ENCODE data around the gene C1orf167.

Gene C1orf167

DNA sequence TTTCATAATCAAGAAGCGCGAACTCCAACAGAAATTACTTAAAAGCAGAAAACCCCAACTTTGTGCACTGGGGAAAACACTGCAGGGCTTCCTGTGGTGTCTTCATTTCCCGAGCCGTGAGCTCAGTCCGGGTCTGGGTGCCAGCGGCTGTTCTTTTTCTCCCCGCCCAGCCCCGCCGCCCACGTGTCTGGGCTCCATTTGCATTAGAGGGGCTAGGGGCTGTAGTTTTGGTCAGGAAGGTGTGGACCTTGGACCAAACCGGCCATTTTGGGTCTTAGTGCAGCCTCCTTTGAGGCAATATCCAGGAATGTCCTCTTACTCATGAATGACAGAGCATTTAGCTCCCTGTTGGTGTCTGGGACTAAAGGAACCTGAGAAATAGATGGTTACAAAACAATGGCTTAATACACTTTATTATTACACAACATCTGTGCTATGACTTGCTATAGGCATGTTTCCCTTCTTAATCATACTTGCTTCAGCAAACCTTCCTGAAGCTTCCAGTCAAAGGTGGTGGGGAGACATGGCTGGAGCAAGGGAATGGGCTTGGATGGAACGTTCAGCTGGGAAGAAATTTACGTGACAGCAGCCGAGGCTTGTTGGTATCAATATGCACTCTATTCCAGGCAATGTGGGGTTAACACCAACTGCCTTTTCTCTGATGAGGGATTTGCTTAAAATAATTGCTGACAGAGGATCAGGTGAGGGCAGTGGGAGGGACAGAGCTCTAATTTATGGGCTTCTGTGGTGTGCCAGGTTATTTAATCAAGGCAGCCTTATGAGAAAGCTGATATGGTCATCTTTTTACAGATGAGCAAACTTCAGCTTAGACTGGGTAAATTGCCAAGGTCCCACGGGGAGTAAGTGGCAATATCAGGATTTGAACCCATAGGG is 25.0 kb upstream of the C1orf167 start:
- no peak for DNase-seq (ENCODE audit: low spot score)

DNA sequence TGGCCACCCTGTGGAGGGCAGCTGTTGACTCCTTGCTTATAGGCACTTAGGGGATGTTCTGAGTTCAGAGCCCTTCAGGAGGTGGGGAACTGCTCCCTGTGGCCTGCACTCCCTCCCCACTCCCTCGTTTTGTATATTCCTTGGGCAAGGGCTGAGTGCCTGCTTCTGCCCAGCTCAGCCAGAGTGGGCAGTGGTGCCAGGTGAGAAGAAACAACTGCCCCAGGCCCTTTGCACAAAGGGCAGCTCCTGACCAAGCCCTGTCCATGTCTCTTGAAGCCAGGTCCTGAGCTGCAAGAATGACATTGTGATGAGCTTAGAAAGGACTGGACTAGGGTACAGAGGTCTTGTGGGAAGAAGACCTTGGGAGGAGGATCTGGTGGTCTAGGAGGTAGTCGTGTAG is 23.9 kb upstream of the C1orf167 start:
- DNase-seq (ENCODE audit: low spot score): no peak

DNA sequence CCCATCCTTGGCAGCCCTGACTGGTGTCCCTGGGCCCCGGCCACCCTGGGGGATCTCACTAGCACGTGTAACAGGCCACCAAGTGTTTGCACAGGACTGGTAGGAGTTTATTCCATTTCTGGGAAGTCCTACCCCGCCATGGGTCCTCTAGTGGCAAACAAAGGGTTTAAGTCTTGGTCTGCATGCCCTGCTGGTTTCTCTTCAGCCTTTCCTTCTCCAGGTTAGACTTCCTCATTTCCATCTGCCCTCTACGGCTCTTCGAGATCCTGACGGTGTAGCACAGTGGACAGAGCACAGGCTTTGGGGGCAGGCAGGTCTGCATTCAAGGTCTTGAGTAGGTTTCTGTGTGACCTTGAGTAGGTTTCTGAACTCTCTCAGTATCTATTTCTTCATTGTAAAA is 23.2 kb upstream of the C1orf167 start:
- DNase-seq (ENCODE audit: low spot score): no peak

DNA sequence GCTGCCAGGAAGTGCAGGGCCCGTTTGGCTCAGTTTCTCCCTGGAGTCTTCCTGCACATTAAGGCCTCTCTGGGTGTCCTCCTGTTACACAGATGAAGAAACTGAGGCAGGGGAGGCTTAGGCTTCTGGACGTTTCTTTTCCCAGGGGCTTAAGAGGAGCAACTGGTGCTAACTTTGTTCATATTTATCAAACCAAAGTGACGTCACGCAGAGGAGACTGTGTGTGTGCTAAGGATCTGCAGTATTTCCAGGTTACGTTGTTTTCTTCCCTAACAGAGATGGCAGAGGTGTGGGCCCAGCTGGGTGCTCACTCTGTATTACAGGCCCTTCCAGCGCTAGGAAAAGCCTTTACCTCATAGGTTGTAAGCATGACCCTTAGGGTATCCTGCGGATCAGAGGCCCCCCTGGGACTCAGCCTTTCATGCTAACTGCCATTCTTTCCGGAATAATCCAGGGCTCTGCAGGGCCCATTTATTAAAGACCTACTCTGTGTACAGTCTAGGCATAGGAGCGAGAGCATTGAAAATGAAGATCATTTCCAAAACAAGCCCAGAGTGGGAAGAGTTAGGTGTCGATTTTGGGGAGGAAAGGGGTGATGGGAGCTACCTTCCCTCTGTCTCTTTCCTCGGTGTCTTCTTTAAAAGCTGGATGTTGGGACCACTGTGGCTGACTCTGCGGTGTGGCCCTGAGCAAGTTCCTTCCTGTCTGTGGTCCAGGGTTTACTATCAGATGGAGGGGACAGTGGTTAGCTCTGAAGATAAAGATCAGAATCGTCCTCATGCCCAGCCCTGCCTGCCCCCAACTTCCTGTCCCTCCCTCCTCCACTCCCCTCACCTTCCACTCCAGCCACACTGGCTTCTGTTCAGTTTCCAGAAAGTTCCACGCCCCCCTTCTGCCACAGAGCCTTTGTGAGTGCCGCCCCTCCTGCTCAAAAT is 21.5 kb upstream of the C1orf167 start:
- no peak for DNase-seq (ENCODE audit: low spot score)

- DNase-seq (ENCODE audit: low spot score): no peak
These were observed 20.5 kb upstream of the C1orf167 start for GRCh38 chr1:11741482-11741881.

- DNase-seq (ENCODE audit: low spot score): no peak
These were observed 20.0 kb upstream of the C1orf167 start for GRCh38 chr1:11741919-11742558.

DNA sequence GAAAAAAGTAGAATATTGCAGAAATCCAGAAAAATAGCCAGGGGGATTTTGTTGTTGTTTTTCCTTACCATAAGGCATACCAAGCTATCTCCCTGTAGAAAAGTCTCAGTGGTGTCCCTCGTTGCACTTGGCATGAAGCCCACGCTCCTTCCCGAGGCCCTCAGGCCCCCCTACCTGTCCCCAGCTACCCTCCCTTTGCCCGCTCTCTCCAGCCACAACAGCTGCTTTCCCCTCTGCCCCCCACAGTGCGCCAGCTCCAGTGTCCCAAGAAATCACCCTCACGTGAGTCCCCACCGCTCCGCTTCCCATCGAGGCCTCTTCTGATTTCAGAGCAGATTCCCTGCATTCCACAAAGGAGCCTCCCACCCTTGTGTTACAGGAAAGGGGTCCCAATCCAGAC is 17.7 kb upstream of the C1orf167 start:
- no peak for DNase-seq (ENCODE audit: low spot score)

- no peak for DNase-seq (ENCODE audit: low spot score)
These were observed 15.9 kb upstream of the C1orf167 start for GRCh38 chr1:11746092-11746491.

DNA sequence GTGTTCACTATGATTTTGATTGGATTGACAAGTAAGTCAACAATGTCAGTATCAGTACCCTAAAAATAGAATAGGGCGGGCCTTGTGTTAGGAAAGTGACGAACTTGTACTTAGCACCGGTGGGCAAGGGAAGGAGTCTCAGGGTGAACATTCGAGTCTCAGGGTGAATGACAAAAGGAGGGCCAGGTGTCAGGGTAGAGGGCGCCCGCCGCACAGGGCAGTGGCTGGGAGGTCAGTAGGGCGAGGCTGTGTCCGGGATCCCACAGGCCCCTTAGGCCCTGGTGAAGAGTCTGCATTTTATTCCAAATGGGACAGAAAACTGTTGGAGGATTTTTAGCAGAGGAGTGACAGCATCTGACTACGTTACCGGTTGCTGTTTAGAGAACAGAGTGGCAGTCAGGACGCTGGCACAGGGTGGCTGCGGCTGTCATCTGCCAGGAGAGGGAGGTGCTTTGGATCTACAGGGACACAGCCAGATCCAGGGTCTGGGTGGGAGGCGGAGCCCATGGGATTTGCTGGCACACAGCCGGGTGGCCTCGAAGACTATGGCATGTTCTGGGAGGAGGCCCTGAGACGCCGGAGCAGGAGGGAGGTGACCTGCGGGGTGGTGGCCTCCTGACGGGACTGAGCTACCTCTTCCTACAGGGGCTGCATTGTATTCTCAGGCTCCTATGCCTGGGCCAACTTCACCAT is 15.1 kb upstream of the C1orf167 start:
- peak; percentile 53 for DNase-seq (ENCODE audit: low spot score)

DNA sequence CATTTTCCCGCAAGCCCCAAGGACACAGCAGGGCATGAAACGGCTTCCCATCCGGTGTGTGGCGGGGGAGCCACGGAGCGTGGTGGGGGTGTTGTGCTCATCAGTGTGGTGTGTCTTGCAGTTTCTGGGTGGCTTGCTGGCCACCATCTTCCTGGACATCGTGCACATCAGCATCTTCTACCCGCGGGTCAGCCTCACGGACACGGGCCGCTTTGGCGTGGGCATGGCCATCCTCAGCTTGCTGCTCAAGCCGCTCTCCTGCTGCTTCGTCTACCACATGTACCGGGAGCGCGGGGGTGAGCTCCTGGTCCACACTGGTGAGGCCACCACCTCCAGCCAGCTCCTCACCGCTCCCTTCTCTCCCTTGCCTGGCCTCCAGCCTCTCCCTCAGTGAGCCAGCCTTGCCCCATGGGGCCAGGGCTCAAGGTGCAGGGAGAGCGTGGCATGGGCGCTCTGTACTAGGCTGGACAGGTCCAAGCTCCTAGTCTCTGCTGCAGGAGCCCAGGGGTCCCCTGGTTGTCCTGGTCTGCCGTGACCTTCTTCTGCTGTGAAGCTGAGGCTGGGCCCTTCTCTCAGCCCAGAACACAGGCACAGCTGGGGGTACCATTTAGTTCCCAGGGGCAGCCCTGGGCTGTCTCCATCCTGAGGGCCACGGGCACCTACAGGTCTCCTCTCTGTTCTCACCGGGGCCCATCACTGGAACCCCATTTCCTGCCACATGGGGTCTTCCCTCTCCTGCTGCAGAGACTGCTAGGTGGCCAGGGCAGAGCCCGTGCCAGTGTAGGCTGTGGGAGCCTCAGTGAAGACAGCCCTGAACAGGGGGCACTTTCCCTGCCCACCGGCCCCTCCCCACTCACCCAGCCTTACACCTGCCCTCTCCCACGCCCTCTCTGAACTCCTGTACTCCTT is 13.4 kb upstream of the C1orf167 start:
- DNase-seq (ENCODE audit: low spot score): no peak

DNA sequence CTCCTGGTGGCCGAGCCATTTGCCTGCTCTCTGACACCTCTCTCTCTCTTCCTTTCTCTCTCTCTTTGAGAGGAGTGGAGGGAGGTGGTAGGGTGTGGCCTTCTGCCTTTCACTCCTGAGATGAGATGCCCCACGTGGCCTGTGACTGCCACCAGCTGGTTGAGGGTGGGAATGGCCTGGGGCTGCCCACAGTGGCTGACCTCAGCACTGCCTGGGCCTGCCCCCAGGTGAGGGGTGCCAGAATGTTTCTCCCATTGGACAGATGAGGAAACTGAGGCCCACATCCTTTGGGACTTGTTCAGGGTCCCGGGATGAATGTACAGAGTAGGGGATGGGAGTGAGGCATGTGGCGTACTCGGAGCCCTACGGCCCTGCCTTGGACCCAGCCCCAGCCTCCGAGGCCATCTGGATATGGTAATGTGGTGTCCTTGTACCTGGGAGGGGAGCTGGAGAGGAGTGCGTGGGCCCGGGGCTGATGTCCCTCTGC is 12.7 kb upstream of the C1orf167 start:
- DNase-seq (ENCODE audit: low spot score): peak; percentile 52

GRCh38 chr1:11749996-11750395 is 12.0 kb upstream of the C1orf167 start:
- no peak for DNase-seq (ENCODE audit: low spot score)

DNA sequence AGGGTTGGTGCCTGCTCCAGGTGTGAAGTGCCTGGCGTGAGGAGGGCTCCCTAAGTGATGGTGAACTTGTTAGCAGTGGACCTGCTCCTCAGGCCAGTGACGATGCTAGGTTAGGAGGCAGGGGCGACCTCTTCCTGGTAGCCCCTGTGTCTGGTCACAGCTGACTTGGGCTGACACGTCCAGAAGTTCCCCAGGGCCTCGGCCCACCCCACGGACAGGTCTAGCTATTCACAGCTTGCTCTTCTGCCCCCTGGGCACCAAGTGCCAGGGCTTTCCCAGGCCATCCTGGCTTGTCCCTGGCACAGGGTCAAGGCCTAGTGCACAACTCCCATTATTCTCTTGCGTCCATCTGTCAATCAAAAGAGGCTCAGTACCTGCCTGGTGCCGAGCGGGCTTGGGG is 10.9 kb upstream of the C1orf167 start:
- no peak for DNase-seq (ENCODE audit: low spot score)

- no peak for DNase-seq (ENCODE audit: low spot score)
These were observed 9.5 kb upstream of the C1orf167 start for GRCh38 chr1:11752359-11753088.

GRCh38 chr1:11753555-11754208 is 8.3 kb upstream of the C1orf167 start:
- DNase-seq (ENCODE audit: low spot score): no peak

GRCh38 chr1:11757047-11757446 is 4.9 kb upstream of the C1orf167 start:
- DNase-seq (ENCODE audit: low spot score): no peak

DNA sequence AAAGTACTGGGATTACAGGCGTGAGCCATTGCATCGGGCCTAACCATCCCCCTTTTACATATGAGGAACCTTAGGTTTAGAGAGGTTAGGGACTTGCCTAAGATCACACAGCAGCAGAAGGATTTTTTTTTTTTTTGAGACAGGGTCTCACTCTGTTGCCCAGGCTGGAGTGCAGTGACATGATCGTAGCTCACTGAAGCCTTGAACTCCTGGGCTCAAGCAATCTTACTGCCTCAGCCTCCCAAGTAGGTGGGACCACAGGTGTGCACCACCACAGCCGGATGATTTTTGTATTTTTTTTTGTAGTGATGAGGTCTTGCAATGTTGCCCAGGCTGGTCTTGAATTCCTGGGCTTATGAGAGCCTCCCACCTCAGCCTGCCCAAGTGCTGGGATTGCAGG is 2.2 kb upstream of the C1orf167 start:
- DNase-seq (ENCODE audit: low spot score): no peak

DNA sequence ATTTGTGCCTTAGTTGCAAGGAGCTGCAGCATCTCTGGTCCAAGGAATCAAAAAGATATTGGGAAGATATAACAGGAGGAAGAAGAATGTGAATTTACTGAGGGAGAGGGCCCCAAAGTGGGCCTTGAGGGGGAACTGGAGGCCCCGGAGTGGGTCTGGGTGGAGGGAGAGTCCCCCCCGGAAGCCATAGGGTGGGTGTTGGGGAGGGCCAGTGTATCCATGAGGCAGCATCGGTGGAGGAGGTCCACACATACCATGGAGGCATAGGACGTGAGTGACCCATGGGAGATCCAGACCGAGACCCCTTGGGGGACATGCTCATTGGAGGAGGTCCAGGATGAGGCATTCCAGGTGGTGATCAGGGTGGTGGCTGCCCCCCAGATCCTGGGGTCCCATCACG is 708 bp upstream of the C1orf167 start:
- DNase-seq (ENCODE audit: low spot score): no peak

DNA sequence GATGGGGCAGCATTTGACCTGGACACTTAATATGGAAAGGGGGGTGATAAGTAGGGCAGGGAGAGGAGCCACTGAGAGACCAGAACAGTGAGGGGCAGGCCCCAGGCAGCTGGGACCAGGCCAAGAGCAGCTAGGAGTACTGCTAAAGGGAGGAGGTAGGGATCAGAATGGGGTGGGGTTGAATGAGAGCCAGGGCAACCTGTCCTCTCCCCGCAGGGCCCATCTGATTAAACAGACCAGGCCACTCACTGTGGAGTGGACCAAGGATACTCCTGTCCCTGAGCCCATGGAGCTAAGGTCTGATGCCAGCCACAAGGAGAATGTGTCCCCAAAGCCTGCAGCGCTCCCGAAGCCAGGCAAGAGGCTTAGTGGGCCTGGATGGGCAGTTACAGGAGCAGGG is 2.1 kb downstream of the C1orf167 start:
- DNase-seq (ENCODE audit: low spot score): no peak
